Sciatic nerve (tissue), 2 donors: ENCODE measurements around the gene MTX2. TPM values are rescaled to one million over a fixed set of nuclear protein-coding genes. Genes with fewer than 3 reads are reported as not detected.
"Not testable (repeated sequence)": the region's sequence is repeated elsewhere in the genome, so short reads cannot be mapped to it uniquely, and the experiment has no call there.

ENCODE experiments used
- ATAC-seq: fragments of 200-7000 bp; cut with Tn5 transposase; one replicate; pipeline ENCODE4 v1.9.1; 2020; ENCODE audit warnings: mild to moderate bottlenecking, moderate library complexity
- DNase-seq: peaks from one replicate; pipeline ENCODE4 v3.0.0-alpha.2; 2020; ENCODE audit warnings: low spot score
- intact Hi-C: fragments of 100-400 bp; cut with DNase I; formaldehyde crosslinking; loops from one replicate; pipeline ENCODE4 v1.14.2; 2022
- total RNA-seq: library from RNA; stranded (reverse); fragmentation: NEBNext Ultra II Directional; extraction: Animal tissue kit (Norgen Biotek cat#: 25700); gene quantifications from one replicate; pipeline ENCODE4 v1.2.1, GENCODE V29; 2021
- donor health status: DM: no; HTN: no; CAD: no.
- donor health status: DM: no; HTN: no; CAD: no.

The MTX2 gene
- total RNA-seq, 1 donor from 2014 or later, result 22.8 TPM

DNA sequence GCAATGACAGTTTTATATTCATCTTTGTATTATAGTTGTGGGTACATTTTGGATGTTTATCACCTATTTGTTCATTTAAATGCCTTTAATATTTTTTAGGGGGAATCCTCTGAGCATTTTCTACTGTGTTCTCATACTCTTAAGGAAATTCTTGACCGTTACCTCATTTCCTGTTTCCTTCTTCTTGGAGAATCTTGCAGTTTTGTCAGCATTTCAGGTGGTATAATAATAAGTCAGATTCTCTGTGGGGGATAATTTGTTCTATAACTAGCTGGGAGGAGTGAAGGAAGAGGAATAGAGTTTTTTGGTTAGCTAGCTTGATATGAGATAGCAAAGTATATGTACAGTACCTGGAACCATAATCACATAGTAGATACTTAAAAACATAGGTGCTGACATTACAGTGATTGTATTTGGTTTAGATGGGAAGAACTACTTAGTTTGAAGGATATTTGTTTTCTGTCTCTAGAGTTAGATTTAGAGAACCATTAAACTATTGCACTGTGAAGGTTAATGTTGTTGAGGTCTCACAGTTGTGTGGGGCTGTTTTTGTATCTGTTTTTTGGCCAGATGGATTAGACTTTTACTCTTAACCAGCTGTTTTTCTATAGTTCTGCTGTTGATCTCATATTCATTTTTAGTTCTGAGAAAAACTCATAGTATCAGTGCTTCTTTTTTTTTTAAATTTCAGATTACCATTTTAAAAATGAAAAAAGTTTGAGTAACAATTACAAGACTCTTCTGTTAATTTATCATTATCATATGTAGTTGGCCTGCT lies 14.2 kb downstream of the MTX2 start:
- ATAC-seq, result no peak
- no peak for DNase-seq
- intact Hi-C loops, result no loop called here

DNA sequence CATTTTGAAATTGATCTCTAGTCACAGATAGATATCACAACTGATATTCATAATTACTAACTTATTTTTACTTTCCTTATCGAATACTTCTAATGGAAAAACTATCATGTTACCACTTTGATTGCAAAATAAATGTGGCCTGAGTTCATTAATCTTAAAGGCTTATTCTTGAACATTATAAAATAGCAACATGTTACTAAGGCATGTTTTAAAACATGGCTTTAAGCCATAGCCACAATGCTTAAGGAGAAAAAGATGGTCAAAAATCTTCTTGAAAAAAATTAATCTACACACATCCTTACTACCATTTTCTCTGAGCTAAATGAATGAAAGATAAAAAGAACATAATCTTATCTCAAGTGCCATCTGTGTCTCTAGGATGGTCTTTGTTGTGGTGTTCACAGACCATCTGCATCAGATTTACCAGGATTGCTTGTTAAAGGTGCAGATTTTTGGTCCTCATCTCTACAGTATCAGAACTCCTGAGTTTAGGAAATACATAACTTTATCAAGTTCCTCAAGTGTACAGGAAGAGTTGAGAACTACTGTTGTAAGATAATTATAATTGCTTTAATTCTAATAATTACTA lies 15.3 kb downstream of the MTX2 start:
- intact Hi-C loops, result no loop called here
- no peak for ATAC-seq
- no peak for DNase-seq

DNA sequence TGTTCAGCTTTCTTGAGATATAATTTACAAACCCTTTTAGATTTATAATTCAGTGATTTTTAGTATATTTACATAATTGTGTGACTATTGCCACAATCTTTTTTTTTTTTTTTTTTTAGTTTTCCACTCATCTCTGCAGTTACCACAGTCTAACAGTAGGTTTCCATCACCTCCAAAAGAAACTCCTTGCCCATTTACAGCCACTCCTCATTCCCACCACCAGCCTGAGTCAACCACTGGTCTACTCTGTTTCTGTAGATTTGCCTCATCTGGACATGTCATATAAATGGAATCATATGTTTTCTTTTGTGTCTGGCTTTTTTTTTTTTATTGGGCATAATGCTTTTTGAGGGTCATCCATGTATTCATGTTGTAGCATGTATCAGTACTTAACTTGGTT lies 16.1 kb downstream of the MTX2 start:
- intact Hi-C loops, result no loop called here
- ATAC-seq (no peak), DNase-seq (no peak)

DNA sequence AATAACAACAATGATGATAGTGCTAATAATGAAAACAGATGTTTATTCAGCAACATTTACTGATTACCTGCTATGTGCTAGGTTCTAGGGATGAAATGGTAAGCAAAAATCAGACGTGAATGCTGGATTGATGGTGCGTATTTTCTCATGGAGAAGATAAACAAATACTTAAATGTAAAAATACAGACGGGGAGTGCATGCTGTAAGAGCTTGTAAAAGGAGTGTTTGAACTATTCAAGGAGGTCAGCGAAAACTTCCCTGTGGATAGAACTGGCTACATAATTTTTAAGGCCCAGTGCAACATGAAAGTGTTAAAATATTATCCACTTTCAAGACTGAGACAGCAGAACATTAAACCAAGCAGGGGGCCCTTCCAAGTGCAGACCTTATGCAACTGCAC lies 22.1 kb downstream of the MTX2 start:
- ATAC-seq (no peak), DNase-seq (no peak)
- intact Hi-C loops, result no loop called here

DNA sequence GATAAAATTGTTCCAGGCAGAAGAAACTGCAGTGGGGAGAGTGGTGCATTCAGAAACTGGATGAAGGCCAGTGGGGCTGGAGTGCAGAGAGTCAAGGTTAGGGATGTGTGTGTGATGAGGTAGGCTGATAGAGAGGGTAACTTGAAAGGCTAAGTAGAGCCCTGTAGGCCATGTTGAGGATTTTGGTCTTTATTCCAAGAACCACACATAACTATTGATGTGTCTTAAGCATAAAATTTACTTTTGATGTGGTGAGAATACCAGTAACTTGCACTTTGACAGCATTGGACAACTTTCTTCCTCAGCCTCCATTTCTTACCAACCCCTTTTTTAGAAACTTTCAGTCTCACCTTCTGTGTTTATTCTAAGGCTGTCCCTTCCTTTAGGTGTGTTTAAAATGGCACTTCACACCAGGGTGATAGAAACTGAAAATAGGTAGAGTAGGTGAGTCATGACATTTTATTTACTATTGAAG lies 22.6 kb downstream of the MTX2 start:
- no peak for DNase-seq
- intact Hi-C loops, result no loop called here
- no peak for ATAC-seq

DNA sequence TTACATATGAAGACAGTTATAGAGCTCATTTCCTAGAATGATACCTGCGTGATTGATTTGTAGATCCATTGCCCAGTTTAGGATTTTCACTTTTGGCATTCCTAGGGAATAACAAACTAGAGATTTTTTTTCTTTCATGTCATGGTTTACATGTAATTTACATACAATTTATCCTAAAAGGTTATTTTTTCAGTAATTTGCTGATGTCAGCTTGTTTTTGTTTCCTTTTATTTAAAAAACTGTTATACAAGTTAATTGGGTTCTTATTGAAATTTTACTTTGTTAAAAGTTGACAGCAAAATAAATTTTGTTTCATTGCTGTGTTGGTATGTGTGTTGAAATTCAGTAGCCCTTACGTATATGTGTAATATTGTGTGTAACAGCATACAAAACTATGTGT lies 23.4 kb downstream of the MTX2 start:
- no peak for DNase-seq
- intact Hi-C loops, result no loop called here
- no peak for ATAC-seq

DNA sequence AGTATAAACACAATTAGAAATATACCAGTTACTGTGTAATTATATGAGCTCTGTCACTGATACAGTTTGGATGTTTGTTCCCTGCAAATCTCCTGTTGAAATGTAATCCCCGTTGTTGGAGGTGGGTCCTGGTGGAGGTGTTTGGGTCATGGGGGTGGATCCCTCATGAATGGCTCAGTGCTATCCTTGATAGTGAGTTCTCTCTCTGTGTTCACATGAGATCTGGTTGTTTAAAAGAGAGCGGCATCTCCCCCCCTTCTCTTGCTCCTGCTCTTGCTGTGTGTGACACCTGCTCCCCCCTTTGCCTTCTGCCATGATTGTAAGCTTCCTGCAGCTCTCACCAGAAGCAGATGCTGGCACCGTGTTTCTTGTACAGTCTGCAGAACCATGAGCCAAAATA lies 24.1 kb downstream of the MTX2 start:
- DNase-seq (no peak), ATAC-seq (no peak)
- intact Hi-C loops, result no loop called here

DNA sequence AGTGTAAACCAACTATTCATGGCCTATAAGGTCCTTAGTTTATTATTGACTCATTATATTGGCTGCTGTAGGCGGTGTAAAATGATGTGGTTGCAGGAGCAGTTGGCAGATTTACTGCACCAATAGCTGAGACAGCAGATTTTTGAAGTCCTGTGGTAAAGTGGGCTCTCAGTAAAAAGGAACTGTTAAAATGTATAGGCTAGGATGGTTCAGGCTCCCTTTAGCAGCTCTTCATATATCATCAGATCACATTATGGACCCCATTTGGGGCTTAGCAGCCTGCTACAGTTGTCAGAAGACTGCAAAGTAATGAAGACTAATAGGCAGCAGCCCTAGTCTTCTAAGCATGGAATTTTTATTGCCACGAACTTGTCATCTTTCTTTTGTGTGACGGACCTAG lies 27.8 kb downstream of the MTX2 start:
- DNase-seq (no peak), ATAC-seq (no peak)
- intact Hi-C loops, result no loop called here

DNA sequence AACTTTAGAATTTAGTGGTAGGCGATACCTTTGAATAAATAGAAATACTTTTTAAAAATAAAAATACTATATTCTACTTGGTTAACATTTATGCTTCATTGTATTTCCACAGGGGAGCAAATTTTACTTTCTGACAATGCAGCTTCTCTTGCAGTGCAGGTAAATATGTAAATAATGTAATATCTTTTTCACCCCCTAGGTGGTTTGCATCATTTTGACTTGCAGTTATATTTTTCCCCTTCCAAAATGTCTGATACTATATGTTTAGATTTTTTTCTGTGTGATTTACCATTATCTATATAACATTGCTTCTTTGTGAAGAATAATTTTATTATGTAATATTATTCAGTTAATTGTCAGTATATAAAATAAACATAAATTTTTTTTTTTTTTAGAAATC lies 28.5 kb downstream of the MTX2 start:
- no peak for ATAC-seq
- DNase-seq, result no peak
- intact Hi-C loops, result no loop called here

DNA sequence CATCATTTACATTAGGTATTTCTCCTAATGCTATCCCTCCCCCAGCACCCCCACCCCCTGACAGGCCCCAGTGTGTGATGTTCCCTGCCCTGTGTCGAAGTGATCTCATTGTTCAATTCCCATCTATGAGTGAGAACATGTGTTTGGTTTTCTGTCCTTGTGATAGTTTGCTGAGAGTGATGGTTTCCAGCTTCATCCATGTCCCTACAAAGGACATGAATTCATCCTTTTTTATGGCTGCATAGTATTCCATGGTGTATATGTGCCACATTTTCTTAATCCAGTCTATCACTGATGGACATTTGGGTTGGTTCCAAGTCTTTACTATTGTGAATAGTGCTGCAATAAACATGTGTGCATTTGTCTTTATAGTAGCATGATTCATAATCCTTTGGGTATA lies 36.8 kb downstream of the MTX2 start:
- intact Hi-C loops, DNase-seq, ATAC-seq: not testable (repeated sequence)

DNA sequence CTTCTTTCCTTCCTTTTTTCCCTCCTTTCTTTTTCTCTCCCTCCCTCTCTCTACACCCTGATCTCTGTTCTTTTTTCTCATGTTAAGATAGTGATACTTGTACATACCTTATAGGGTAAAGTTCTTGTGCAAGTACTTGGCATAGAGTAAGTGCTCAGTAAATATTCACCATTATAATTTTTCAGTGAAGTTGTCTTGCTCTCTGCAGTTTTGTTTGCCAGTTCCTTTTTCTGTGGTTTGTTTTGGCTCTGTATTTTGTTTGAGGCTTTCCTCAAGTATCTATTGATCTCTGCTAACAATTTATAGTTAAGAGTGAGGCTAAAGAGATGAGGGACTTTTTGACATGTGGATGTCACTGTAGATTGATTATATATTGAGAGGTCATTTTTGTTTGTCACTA lies 48.0 kb downstream of the MTX2 start:
- DNase-seq (no peak), ATAC-seq (no peak)
- intact Hi-C loops, result no loop called here

DNA sequence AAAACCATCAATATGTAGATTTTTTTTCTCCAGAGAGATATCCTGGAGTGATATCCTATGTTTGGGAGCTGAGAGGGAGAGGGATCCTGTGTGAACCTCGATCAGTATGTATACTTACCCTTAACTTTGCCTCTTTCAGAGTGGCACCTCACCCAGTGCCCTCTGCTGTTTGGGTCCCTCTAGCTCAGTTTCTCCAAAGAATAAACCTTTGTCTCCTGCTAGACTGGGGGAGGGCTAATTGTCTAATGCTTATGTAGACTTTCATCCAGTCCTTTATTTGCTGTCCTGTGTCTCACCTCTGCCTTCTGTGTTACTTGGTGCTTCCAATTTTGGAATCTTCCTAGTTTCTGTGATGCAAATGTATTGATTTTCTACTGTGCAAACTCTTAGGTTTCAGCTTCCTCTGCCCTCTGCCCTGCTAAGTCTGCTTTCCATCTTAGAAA lies 48.4 kb downstream of the MTX2 start:
- DNase-seq (no peak), ATAC-seq (no peak)
- intact Hi-C loops, result no loop called here

DNA sequence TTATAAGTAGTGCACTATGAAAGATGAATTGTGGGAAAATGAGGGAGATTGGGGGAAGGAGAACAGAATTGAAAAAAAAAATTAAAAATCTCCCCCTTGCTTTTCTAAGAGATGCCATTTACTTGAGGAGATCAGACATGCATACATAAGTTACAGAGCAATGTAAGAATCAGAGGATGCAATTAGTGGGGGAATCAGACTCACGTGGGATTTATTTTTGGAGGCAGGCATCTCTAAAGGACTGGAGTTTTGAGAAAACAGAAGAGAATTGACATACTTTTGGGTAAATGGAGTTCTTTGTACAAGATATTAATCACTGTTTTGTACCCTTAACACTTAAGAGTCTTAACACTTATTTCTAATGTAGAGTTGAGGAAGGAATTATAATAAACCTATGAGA lies 52.7 kb downstream of the MTX2 start:
- ATAC-seq (no peak), DNase-seq (no peak)
- intact Hi-C loops, result no loop called here

DNA sequence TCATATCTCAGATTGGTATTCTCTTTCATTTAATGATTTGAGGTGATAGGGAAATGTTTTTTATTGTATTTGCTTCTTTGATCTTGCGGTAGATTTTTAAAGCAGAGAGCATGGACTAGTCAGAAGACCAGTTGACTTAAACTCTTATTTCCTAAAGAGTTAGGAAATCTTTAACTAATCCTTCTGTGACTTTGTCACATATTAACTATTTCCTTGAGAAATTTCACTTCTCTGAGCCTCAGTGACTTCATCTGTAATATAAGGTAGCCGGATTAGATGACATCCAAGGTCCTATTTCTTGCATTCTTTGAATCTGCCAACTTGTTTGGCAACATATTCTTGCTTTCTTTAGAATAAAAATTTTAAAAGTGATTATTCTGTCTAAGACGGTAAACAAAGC lies 55.6 kb downstream of the MTX2 start:
- no peak for ATAC-seq
- intact Hi-C loops, result no loop called here

DNA sequence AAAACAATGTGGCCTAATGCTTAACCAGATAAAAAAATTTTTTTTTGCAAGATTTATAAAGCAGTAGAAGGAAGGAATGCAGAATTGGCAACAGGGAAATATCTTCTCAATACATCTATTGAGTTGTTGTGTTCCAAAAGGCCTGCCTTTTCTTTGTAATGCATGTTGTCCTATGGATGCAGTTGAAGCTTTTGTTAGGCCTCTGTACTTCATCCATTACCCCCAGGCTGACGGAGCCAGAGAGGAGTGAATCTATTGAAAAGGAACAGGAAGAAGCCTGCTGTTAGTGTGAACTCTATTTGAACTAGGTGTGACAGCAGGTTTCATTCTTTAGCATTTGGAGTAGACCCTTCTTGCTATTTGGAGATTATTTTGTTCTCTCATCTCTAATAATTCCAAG lies 56.5 kb downstream of the MTX2 start:
- ATAC-seq, result no peak
- intact Hi-C loops, result no loop called here
- DNase-seq, result no peak

More for the DNA sequence above, 55.6 kb downstream of the MTX2 start:
- DNase-seq, result no peak

DNA sequence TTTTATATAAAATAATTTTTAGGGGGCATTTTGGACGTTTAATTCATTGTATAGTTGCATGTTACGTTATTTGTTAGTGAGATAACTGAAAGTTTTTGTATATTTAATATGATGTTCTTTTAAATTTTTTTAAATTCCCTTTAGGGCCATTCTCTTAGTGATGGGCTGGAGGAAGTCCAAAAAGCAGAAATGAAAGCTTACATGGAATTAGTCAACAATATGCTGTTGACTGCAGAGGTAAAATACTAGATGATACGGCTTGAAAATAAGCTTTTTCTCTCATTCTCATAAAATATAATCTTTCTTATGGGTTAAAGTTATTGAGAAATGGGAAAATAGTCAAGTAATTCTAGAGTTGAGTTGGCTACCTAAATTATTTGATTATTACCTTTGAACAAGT lies 58.9 kb downstream of the MTX2 start:
- no peak for DNase-seq
- no peak for ATAC-seq
- intact Hi-C loops, result no loop called here

DNA sequence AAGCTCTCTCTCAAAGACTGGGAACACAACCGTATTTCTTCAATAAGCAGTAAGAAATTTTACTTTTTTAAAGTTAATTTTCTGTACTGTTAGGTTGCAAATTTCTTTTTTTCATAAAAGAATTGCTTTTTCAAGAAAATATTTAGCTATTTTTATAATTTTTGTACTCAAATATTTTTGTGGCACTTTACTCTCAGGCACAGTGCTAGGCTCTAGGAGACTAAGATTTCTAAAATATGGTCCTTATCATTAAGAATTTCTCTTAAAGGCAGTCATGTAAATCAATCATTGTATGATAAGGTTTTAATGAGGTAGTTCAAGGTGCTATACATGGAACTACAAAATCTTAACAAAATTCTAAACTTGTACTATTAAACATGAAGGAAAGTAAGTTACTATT lies 61.4 kb downstream of the MTX2 start:
- intact Hi-C loops, result no loop called here
- no peak for ATAC-seq

DNA sequence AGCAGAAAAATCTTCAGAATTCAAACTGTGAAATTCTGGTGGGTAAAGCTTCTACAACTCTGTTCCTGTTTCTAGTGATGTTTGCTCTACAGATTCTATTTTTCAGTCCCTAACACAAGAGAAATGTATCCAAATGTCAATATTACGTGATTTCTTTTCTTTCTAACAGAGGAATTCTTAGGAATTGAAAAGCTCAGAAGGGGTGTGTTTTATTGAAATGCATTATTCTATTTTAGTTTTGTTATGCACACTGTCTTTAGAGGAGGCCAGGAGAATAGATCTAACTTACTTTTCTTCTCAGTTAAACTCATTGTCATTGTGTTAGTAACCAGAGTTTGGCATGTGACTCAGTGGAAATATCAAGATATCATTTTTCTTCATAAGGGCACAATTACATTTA lies 62.4 kb downstream of the MTX2 start:
- ATAC-seq (no peak), DNase-seq (no peak)
- intact Hi-C loops, result no loop called here

More for the DNA sequence above, 61.4 kb downstream of the MTX2 start:
- DNase-seq, result no peak

DNA sequence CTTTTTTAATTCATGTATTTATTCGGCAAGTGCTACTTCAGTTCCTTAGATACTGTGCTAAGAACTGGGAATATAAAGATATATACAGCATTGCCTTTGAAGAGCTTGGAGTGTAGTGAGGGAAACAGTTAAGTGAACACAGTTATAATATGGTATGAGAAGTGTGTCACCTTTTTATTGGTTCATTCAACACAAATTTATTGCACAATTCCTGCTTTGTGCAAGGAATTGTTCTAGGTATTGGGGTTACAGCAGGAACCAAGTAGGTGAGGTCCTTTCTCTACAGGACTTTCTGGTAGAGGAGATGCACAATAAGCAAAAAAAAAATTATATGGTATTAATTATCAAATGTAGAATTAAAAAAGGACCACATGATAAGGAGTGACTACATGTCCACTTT lies 65.5 kb downstream of the MTX2 start:
- DNase-seq (no peak), ATAC-seq (no peak)
- intact Hi-C loops, result no loop called here

DNA sequence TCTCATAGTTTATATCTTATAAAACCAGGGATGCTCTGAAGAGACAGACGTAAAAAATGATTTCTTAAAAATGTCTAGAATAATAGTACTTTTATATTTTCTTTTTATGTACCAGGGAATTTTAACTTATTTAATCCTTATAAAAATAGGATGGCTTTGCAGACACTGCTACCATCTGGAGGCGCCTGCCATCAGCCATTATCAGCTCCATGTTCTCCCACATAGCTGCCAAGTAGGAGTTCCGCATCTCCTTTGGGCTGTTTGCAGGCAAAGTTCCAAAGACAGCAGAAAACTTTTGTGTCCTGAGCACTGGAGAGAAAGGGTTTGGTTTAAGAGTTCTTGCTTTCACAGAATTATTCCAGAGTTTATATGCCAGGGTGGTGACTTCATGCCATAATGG lies 69.2 kb downstream of the MTX2 start:
- ATAC-seq, result no peak
- intact Hi-C loops, result no loop called here
- DNase-seq, result no peak

DNA sequence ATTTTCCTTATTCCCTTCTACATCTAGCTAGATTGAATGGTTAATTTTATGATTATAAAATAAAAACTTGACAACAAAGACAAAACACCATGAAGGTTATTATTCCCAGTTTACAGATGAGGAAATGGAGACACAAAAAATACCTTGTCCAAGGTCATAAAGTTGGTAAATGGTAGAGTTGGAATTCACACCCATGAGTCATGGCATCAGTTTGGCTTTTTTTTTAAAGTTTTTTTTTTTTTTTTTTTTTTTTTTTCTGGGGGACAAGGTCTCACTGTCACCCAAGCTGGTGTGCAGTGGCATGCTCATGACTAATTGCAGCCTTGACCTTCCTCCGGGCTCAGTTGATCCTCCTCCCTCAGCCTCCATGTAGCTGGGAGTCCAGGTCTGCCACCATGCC lies 70.0 kb downstream of the MTX2 start:
- ATAC-seq, result no peak
- DNase-seq, result no peak
- intact Hi-C loops, result no loop called here
